ENCODE data around the gene CREB5.

Gene CREB5

DNA sequence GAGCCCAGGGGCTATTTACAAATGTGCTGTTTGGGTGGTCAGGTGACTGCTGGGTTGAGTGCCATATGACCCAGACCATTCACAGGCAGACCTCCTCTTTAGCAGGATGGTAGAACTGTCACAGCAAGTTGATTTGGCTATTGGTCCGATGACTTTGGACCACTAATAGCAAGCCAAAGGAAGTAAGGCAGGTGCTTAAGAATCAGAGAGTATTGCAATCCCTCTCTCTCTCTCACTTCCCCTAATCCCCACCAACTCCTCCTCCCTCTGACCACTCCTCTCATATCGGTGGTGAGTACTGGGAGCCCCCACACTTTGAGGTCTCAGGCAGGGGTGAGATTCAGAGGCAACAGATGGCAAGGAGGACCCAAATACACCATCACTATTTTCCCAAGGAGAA is 380.5 kb downstream of the CREB5 start:
- Histone ChIP-seq H3K27me3 (ENCODE audit: insufficient read depth, poor library complexity, severe bottlenecking) (no peaks in the 10 kb centered on the region), H3K36me3 (ENCODE audit: low read depth) (no peaks in the 10 kb centered on the region), H3K9me3 (ENCODE audit: severe bottlenecking) (no peaks in the 10 kb centered on the region), H3K4me1 (ENCODE audit: insufficient read depth, poor library complexity, severe bottlenecking) (no peaks in the 10 kb centered on the region), H3K4me3 (ENCODE audit: severe bottlenecking) (no peak overlapping the region), H3K27ac (ENCODE audit: poor library complexity, severe bottlenecking) (no peak overlapping the region)
- TF ChIP-seq, protein P1, sequence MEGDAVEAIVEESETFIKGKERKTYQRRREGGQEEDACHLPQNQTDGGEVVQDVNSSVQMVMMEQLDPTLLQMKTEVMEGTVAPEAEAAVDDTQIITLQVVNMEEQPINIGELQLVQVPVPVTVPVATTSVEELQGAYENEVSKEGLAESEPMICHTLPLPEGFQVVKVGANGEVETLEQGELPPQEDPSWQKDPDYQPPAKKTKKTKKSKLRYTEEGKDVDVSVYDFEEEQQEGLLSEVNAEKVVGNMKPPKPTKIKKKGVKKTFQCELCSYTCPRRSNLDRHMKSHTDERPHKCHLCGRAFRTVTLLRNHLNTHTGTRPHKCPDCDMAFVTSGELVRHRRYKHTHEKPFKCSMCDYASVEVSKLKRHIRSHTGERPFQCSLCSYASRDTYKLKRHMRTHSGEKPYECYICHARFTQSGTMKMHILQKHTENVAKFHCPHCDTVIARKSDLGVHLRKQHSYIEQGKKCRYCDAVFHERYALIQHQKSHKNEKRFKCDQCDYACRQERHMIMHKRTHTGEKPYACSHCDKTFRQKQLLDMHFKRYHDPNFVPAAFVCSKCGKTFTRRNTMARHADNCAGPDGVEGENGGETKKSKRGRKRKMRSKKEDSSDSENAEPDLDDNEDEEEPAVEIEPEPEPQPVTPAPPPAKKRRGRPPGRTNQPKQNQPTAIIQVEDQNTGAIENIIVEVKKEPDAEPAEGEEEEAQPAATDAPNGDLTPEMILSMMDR (IDR thresholded peaks at IDR 0.05; ENCODE audit: poor library complexity, severe bottlenecking): no peak
- no peak for ATAC-seq (ENCODE audit: low read depth)
- DNase-seq (ENCODE audit: low spot score): no peak

DNA sequence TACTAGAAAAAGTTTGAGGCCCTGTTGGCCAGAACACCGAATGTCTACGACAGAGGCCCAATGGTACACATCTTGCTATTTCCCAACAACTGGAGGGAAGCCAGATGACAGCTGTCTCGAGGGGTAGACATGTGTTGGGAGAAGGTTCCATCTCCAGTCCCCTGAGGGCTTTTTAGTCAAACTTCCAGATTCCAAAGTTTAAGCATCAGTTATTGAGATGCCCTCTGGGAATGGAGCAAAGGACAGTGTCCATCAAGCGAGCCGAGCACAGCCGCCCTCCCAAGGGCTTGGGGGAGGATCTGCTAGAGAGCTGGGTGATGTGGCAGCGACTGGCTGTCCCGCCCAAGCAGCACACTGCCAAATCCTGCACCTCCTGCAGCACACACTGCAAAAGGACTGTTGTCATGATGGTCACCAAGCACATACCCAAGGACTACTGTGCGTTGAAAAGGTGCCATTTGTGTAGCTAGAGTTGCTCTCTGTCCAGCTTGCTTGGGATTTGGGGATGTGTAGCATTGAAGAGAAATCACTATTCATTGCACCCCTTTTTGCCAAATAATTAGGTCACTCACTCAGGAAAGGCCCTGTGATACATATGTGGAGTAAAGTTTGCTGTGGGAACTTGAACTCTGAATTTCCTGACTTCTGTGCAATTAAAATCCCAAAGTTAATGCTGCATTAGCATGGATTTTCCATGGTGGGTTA is 381.2 kb downstream of the CREB5 start:
- ATAC-seq (ENCODE audit: low read depth) (no peak), DNase-seq (ENCODE audit: low spot score) (no peak)
- TF ChIP-seq, protein P1 (IDR thresholded peaks at IDR 0.05; ENCODE audit: poor library complexity, severe bottlenecking): no peak

DNA sequence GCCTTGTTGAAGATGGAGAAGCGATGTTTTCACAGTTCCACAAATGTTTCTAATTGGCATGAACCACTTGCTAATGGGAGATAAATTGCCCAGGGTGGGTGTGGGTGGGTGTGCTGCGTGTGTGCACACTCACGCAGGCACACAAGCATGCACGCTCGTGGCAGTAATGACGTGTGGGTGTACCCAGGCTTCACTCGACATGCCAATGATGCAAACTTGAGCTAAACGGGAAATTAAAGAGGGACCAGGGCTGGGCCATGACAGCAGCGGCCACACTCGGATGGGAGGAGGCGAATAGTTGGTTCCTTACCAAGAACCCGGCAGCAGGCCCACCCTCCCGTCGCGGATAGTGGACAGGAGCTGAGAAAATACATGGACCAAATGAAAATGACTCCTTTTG is 386.0 kb downstream of the CREB5 start:
- Histone ChIP-seq H3K36me3 (ENCODE audit: low read depth) (no peaks in the 10 kb centered on the region), H3K27me3 (ENCODE audit: insufficient read depth, poor library complexity, severe bottlenecking) (no peaks in the 10 kb centered on the region), H3K4me3 (ENCODE audit: severe bottlenecking) (no peak overlapping the region), H3K9me3 (ENCODE audit: severe bottlenecking) (no peaks in the 10 kb centered on the region), H3K27ac (ENCODE audit: poor library complexity, severe bottlenecking) (no peak overlapping the region), H3K4me1 (ENCODE audit: insufficient read depth, poor library complexity, severe bottlenecking) (no peaks in the 10 kb centered on the region)
- TF ChIP-seq, protein P1 (IDR thresholded peaks at IDR 0.05; ENCODE audit: poor library complexity, severe bottlenecking): no peak
- ATAC-seq (ENCODE audit: low read depth) (no peak), DNase-seq (ENCODE audit: low spot score) (no peak)

More for the DNA sequence above, 381.2 kb downstream of the CREB5 start:
- H3K4me1 ChIP-seq (ENCODE audit: insufficient read depth, poor library complexity, severe bottlenecking): no peaks in the 10 kb centered on the region
- no peak overlapping the region for H3K4me3 ChIP-seq (ENCODE audit: severe bottlenecking)
- H3K9me3 ChIP-seq (ENCODE audit: severe bottlenecking): no peaks in the 10 kb centered on the region
- no peaks in the 10 kb centered on the region for H3K27me3 ChIP-seq (ENCODE audit: insufficient read depth, poor library complexity, severe bottlenecking)
- H3K27ac ChIP-seq (ENCODE audit: poor library complexity, severe bottlenecking): no peak overlapping the region
- H3K36me3 ChIP-seq (ENCODE audit: low read depth): no peaks in the 10 kb centered on the region

DNA sequence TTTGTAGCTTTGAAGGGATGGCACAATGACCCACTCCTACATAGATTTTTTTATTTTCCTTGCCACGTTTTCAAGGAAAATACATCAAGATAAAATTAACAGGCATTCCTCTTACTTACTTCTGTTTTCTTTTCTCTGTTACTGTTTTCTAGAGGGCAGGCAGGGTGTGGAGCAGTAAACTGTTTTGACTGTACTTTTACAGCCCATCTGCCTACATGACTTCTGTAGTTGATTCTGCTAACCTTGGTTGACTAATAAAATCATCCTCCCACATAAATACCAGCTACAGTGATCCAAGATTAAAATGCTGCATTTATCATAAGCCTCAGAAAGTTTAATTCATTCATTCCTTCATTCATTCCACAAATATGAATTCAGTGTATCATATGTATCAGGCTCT is 387.3 kb downstream of the CREB5 start:
- Histone ChIP-seq H3K27me3 (ENCODE audit: insufficient read depth, poor library complexity, severe bottlenecking) (no peaks in the 10 kb centered on the region), H3K9me3 (ENCODE audit: severe bottlenecking) (no peaks in the 10 kb centered on the region), H3K27ac (ENCODE audit: poor library complexity, severe bottlenecking) (no peak overlapping the region), H3K4me3 (ENCODE audit: severe bottlenecking) (no peak overlapping the region), H3K36me3 (ENCODE audit: low read depth) (no peaks in the 10 kb centered on the region), H3K4me1 (ENCODE audit: insufficient read depth, poor library complexity, severe bottlenecking) (no peaks in the 10 kb centered on the region)
- TF ChIP-seq, protein P1 (IDR thresholded peaks at IDR 0.05; ENCODE audit: poor library complexity, severe bottlenecking): no peak
- DNase-seq (ENCODE audit: low spot score): no peak
- ATAC-seq (ENCODE audit: low read depth): no peak

DNA sequence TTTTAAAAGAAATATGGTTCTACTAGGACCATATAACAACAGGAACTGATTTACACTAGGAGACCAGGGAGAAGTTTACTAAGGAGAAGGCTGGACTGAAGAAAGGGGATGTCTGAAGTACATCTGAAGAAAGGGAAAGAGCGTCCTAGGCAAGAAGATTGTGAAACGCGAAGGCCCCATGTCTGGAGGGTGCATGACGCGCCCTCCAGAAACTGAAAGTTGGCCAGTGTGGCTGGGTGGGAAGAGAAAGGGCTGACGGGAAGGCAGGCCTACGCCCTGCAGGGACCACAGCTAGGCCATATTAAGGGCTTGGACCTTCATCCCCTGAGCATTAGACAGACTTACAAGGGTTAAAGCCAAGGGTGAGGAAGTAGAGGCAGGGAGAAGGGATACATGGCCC is 387.8 kb downstream of the CREB5 start:
- no peak overlapping the region for H3K4me3 ChIP-seq (ENCODE audit: severe bottlenecking)
- TF ChIP-seq, protein P1 (IDR thresholded peaks at IDR 0.05; ENCODE audit: poor library complexity, severe bottlenecking): no peak
- no peaks in the 10 kb centered on the region for H3K36me3 ChIP-seq (ENCODE audit: low read depth)
- no peaks in the 10 kb centered on the region for H3K27me3 ChIP-seq (ENCODE audit: insufficient read depth, poor library complexity, severe bottlenecking)
- no peaks in the 10 kb centered on the region for H3K4me1 ChIP-seq (ENCODE audit: insufficient read depth, poor library complexity, severe bottlenecking)
- H3K9me3 ChIP-seq (ENCODE audit: severe bottlenecking): no peaks in the 10 kb centered on the region
- ATAC-seq (ENCODE audit: low read depth): no peak
- no peak for DNase-seq (ENCODE audit: low spot score)
- no peak overlapping the region for H3K27ac ChIP-seq (ENCODE audit: poor library complexity, severe bottlenecking)

Data from RWPE2 (cell line).